ENCODE measurements around the gene CLCN5.

DNA sequence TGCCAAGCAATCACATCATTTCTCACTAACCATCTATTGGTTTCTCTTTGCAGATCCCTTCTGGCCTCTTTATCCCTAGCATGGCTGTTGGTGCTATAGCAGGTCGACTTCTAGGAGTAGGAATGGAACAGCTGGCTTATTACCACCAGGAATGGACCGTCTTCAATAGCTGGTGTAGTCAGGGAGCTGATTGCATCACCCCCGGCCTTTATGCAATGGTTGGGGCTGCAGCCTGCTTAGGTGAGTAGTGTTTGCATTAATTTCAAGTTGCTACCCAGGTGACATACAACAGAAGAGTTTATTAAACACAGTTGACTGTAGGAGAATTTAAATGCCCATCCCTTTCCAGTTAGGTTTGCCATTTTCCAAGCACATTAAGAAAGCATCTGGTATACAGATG lies 166.2 kb downstream of the CLCN5 start:
- TF ChIP-seq, protein P1, sequence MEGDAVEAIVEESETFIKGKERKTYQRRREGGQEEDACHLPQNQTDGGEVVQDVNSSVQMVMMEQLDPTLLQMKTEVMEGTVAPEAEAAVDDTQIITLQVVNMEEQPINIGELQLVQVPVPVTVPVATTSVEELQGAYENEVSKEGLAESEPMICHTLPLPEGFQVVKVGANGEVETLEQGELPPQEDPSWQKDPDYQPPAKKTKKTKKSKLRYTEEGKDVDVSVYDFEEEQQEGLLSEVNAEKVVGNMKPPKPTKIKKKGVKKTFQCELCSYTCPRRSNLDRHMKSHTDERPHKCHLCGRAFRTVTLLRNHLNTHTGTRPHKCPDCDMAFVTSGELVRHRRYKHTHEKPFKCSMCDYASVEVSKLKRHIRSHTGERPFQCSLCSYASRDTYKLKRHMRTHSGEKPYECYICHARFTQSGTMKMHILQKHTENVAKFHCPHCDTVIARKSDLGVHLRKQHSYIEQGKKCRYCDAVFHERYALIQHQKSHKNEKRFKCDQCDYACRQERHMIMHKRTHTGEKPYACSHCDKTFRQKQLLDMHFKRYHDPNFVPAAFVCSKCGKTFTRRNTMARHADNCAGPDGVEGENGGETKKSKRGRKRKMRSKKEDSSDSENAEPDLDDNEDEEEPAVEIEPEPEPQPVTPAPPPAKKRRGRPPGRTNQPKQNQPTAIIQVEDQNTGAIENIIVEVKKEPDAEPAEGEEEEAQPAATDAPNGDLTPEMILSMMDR (IDR thresholded peaks at IDR 0.05) = no peak
- TF ChIP-seq EZH2 (IDR thresholded peaks at IDR 0.05) (no peak), EZH2phosphoT487 (IDR thresholded peaks at IDR 0.05) (no peak)
